ENCODE data around the gene MBD4. TPM values are rescaled to one million over a fixed set of nuclear protein-coding genes. Genes with fewer than 3 reads are reported as not detected.
A peak's percentile ranks its signal among the peaks of the same experiment; 100 is the strongest.

The MBD4 gene
- total and polyA plus RNA-seq, 2 donors (not counting 1 experiment from before 2014, with no cell fraction given): 95.7 to 140 TPM

DNA sequence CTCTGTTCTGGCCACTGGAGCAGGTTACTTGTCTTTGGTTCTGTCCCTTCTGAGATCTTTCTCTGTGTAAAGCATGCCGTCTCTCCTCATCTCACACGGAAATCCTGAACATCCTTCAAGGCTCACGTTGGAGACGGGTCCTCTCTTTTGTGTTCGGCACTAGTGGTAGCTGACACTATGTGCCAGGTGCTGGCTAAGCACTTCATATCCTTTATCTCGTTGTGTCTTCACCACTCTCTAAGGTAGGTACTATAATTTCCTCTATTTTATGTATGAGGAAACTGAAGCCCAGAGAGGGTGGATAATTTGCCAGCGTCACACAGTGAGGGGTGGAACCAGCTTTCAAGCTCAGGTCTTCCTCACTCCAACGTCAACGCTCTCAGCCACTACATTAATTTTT, 1.5 kb upstream of the MBD4 start:
- Histone ChIP-seq H3K4me3 (ENCODE audit: control extremely low read depth in 1 of 5, extremely low read depth in 1 of 5, insufficient read depth in 1 of 5, low read depth in 2 of 5, low read length in 4 of 5) (peak overlapping the region in 1 of 5 experiments; percentile 100), H3K9ac (ENCODE audit: low read length) (peak overlapping the region; percentile 98), H2AFZ (ENCODE audit: insufficient read depth, low read depth, low read length, poor library complexity, severe bottlenecking) (peak overlapping the region; percentile 93), H3K27ac (ENCODE audit: low read length in 2 of 2) (peak overlapping the region; percentile 78 to 91), H3K4me1 (ENCODE audit: control insufficient read depth in 2 of 2, insufficient read depth in 2 of 2, low read length in 2 of 2) (peaks cover 34 to 36% of the 10 kb centered on the region in 2 donors), H3K36me3 (replicated peaks in 1 of 2; ENCODE audit: control extremely low read depth in 1 of 2, control insufficient read depth in 1 of 2, extremely low read depth in 1 of 2, insufficient read depth in 2 of 2, low read length in 1 of 2) (peaks cover 0 to 19% of the 10 kb centered on the region in 2 experiments), H3K27me3 (replicated peaks in 1 of 4; ENCODE audit: control extremely low read depth in 1 of 4, control insufficient read depth in 3 of 4, insufficient read depth in 4 of 4, low read length in 3 of 4) (no peaks in the 10 kb centered on the region), H4K20me1 (ENCODE audit: control insufficient read depth, insufficient read depth, low read length, poor library complexity, severe bottlenecking) (no peaks in the 10 kb centered on the region), H3K9me3 (ENCODE audit: control extremely low read depth in 1 of 3, control insufficient read depth in 2 of 3, insufficient read depth in 1 of 3, low read length in 2 of 3) (no peaks in the 10 kb centered on the region), H3K4me2 (replicated peaks; ENCODE audit: low read depth, low read length, poor library complexity, severe bottlenecking) (peak overlapping the region; percentile 84), H3K79me2 (ENCODE audit: control insufficient read depth, insufficient read depth, low read length) (peaks cover 74% of the 10 kb centered on the region)
- H3K27me3 Mint-ChIP-seq: no peaks in the 10 kb centered on the region
- H3K9me3 Mint-ChIP-seq (ENCODE audit: insufficient read depth): no peaks in the 10 kb centered on the region
- ATAC-seq (ENCODE audit: low read depth) (no peak), DNase-seq (no peak)
- H3K4me1 Mint-ChIP-seq: peaks cover 43% of the 10 kb centered on the region
- intact Hi-C loops (cut with micrococcal nuclease): loop anchor here (5.0 kb wide), 4 partner anchors 166 to 386 kb away; partner anchors contain the start of gene PLXND1
- peak overlapping the region; percentile 93 for H3K4me3 Mint-ChIP-seq
- no CpG with 5 or more reads among the region's 9 CpGs for WGBS (ENCODE audit: insufficient coverage)
- ChIA-PET CTCF (interaction anchor here (1.8 kb wide), 1 partner anchor 57 kb away, joined by 10 read pairs; no protein-coding TSS in a partner anchor), POLR2A (interaction anchor here (1.6 to 3.1 kb wide), 2 partner anchors 42 to 164 kb away, joined by 8 to 12 read pairs; no protein-coding TSS in a partner anchor)
- H3K27ac Mint-ChIP-seq: peak overlapping the region; percentile 95
- TF ChIP-seq, protein P1, sequence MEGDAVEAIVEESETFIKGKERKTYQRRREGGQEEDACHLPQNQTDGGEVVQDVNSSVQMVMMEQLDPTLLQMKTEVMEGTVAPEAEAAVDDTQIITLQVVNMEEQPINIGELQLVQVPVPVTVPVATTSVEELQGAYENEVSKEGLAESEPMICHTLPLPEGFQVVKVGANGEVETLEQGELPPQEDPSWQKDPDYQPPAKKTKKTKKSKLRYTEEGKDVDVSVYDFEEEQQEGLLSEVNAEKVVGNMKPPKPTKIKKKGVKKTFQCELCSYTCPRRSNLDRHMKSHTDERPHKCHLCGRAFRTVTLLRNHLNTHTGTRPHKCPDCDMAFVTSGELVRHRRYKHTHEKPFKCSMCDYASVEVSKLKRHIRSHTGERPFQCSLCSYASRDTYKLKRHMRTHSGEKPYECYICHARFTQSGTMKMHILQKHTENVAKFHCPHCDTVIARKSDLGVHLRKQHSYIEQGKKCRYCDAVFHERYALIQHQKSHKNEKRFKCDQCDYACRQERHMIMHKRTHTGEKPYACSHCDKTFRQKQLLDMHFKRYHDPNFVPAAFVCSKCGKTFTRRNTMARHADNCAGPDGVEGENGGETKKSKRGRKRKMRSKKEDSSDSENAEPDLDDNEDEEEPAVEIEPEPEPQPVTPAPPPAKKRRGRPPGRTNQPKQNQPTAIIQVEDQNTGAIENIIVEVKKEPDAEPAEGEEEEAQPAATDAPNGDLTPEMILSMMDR (IDR thresholded peaks at IDR 0.05): no peak
- no peak for TF ChIP-seq EZH2 (IDR thresholded peaks at IDR 0.05; ENCODE audit: borderline replicate concordance, insufficient read depth, low read depth, low read length, poor library complexity, severe bottlenecking)

DNA sequence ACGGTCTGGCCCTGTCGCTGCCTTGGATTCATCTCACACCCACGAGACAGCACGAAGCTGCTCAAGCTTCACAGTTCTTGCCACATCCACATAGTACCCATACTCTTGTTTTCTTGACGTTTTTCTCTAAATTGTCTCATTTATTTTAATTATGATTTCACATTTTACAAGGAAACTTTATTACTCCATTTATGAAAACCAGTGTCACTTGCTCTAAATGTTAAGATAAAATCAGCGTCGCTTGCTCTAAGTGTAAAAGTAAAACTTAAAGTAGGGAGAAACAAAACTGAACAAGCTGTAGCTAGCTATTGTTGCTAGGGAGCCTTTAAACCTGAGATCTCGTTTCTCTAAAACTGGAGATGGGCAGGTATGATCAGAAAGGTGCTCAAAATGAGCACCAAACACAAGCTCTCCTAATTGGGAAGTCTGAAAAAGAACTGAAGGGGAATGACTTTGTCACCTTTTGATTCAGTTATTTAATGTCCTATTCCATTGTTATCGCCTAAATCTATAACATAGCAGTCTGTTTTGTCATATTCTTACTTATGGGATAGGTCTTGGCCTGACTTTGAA, 956 bp upstream of the MBD4 start:
- H2AFZ ChIP-seq (ENCODE audit: insufficient read depth, low read depth, low read length, poor library complexity, severe bottlenecking): peak overlapping the region; percentile 93
- CTCF ChIA-PET: interaction anchor here (1.0 to 1.9 kb wide), 6 partner anchors 14 to 279 kb away, joined by 3 to 10 read pairs (median 7); no protein-coding TSS in a partner anchor

More for the DNA sequence above, 956 bp upstream of the MBD4 start:
- H3K27ac ChIP-seq (ENCODE audit: low read length in 2 of 2): peak overlapping the region; percentile 78 to 91
- peak overlapping the region; percentile 64 to 100 (median 99) for H3K4me3 ChIP-seq (ENCODE audit: control extremely low read depth in 1 of 5, extremely low read depth in 1 of 5, insufficient read depth in 1 of 5, low read depth in 2 of 5, low read length in 4 of 5)
- 0% methylated on average over 1 of the region's 9 CpGs for WGBS (ENCODE audit: insufficient coverage)
- POLR2A ChIA-PET: interaction anchor here (1.0 to 3.1 kb wide), 5 partner anchors 12 to 257 kb away, joined by 3 to 17 read pairs (median 8); partner anchors contain the start of gene EFCAB12
- no peaks in the 10 kb centered on the region for H4K20me1 ChIP-seq (ENCODE audit: control insufficient read depth, insufficient read depth, low read length, poor library complexity, severe bottlenecking)
- no peak for ATAC-seq (ENCODE audit: low read depth)
- H3K9ac ChIP-seq (ENCODE audit: low read length): peak overlapping the region; percentile 98
- Mint-ChIP-seq H3K4me1 (peaks cover 47% of the 10 kb centered on the region), H3K27me3 (no peaks in the 10 kb centered on the region), H3K4me3 (peak overlapping the region; percentile 93), H3K27ac (peak overlapping the region; percentile 95), H3K9me3 (ENCODE audit: insufficient read depth) (no peaks in the 10 kb centered on the region)
- TF ChIP-seq, protein P1 (IDR thresholded peaks at IDR 0.05): no peak
- TF ChIP-seq EZH2 (IDR thresholded peaks at IDR 0.05; ENCODE audit: borderline replicate concordance, insufficient read depth, low read depth, low read length, poor library complexity, severe bottlenecking): no peak
- peaks cover 40% of the 10 kb centered on the region in 2 donors for H3K4me1 ChIP-seq (ENCODE audit: control insufficient read depth in 2 of 2, insufficient read depth in 2 of 2, low read length in 2 of 2)
- H3K4me2 ChIP-seq (replicated peaks; ENCODE audit: low read depth, low read length, poor library complexity, severe bottlenecking): peak overlapping the region; percentile 84
- DNase-seq: no peak
- H3K9me3 ChIP-seq (ENCODE audit: control extremely low read depth in 1 of 3, control insufficient read depth in 2 of 3, insufficient read depth in 1 of 3, low read length in 2 of 3): no peaks in the 10 kb centered on the region
- peaks cover 75% of the 10 kb centered on the region for H3K79me2 ChIP-seq (ENCODE audit: control insufficient read depth, insufficient read depth, low read length)
- intact Hi-C loops (cut with micrococcal nuclease): loop anchor here (1.0 to 5.0 kb wide), 7 partner anchors 41 to 453 kb away; partner anchors contain the start of genes PLXND1 and TMCC1
- no peaks in the 10 kb centered on the region for H3K27me3 ChIP-seq (replicated peaks in 1 of 4; ENCODE audit: control extremely low read depth in 1 of 4, control insufficient read depth in 3 of 4, insufficient read depth in 4 of 4, low read length in 3 of 4)
- H3K36me3 ChIP-seq (replicated peaks in 1 of 2; ENCODE audit: control extremely low read depth in 1 of 2, control insufficient read depth in 1 of 2, extremely low read depth in 1 of 2, insufficient read depth in 2 of 2, low read length in 1 of 2): peaks cover 0 to 22% of the 10 kb centered on the region in 2 experiments
